HG03575 (cell line): ENCODE data around the gene CEP89.
"Not testable (repeated sequence)": the region's sequence is repeated elsewhere in the genome, so short reads cannot be mapped to it uniquely, and the experiment has no call there.

Experiments
- ATAC-seq: cut with Tn5 transposase; IDR thresholded peaks from one replicate; pipeline ENCODE4 v1.9.1; 2021; ENCODE audit not compliant: unreplicated experiment, insufficient number of reproducible peaks, low FRiP score; ENCODE audit errors: extremely low read depth

CEP89 gene

DNA sequence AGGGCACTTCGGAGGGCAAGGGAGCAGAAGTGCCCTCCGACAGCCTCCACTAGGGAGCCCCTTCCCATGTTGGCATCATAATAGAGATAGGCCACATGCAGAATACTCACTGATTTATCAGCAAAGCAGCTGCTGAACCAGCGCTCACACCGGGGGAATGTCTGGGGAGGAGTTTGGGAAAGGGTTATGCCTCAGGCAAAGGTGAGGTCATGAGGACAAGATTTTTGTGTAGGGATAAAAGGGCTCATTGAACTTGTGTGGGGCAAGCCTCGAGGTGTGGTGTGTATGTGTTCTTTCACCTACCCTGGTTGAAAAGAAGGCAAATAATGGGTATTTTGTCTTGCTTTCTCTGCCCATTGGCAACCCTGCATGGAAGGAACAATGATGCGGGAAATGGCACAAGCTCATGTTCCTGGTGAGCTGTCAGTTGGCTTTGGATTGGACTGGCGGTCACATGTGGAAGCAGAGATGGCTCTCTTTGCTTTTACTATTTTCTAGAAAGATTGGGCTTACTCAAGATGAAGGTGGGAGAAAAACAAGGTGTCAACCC lies 63.0 kb downstream of the CEP89 start:
- no peak for ATAC-seq

DNA sequence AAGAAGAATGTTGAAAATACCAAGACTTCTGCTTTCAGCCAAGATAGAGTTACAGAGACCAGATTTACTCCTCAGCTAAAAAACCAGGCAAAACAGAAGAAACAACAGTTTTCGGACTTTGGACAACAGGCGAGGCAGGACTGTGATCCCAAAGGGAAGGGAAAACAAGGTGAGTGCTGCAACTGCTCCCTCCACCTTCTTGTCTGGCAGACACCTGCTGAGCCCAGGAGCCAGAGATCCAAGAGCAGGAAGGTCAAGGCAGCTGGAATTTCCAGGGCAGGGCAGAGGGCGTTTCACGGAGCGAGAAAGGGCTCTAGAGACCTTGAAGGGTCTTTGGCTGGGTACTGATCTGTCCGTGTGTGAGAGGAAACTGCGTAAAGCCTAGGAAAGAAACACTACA lies 69.3 kb downstream of the CEP89 start:
- no peak for ATAC-seq

DNA sequence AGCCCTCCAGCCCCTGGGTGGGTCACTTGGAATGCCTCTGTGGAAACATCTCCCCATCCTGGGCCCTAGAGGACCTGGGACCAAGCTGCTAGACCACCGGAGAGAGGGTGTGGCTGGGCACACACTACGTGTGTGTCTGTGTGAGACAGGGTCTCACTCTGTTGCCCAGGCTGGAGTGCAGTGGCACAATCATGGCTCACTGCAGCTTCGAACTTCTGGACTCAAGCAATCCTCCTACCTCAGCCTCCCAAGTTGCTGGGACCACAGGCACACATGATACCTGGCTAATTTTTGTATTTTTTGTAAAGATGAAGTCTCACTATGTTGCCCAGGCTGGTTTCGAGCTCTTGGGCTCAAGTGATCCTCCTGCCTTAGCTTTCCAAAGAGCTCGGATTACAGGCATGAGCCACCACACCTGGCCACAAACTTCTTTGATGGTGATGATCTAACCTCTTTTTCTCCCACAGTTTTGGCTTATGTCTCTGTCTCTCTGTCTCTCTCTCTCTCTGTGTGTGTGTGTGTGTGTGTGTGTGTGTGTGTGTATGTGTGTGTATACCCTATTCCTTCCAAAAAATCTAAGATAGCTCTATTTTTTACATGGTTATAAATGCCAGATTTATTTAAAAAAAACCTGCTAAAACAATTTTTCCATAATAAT lies 70.1 kb downstream of the CEP89 start:
- no peak for ATAC-seq

DNA sequence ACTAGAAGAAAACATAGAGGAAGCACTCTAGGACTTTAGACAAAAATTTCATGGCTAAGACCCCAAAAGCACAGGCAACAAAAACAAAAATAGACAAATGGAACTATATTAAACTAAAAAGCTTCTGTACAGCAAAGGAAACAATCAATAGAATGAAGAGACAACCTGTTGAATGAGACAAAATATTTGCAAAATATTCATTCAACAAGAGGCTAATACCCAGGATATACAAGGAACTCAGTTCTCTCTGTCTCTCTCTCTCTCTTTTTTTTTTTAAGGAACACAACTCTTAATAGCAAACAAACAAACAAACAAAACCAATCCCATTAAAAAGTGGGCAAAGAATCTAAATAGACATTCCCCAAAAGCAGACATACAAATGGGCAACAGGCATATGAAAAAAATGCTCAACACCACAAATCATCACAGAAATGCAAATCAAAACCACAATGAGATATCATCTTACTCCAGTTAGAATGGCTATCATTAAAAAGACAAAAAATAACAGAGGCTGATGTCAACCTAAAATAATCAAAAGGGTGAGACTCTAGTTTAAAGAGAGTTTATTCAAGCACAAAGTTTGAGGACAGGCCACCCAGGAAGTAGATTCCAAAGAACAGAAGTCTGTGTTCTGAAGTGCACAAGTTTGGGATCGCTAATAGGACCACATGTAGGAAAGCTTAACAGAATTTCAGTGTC lies 75.1 kb downstream of the CEP89 start:
- ATAC-seq, result no peak

DNA sequence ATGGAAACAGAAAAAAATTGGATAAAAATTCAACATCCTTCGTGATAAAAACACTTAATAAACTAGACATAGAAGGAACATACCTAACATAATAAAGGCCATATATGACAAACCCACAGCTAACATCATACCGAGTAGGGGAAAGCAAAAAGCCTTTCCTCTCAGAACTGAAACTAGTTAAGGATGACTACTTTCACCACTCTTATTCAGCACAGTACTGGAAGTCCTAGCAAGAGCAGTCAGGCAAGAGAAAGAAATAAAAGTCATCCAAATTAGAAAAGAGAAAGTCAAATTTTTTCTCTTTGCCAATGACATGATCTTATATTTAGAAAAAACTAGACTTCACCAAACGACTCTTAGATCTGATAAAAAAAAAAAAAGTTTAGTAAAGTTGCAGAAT lies 76.4 kb downstream of the CEP89 start:
- ATAC-seq, result no peak

DNA sequence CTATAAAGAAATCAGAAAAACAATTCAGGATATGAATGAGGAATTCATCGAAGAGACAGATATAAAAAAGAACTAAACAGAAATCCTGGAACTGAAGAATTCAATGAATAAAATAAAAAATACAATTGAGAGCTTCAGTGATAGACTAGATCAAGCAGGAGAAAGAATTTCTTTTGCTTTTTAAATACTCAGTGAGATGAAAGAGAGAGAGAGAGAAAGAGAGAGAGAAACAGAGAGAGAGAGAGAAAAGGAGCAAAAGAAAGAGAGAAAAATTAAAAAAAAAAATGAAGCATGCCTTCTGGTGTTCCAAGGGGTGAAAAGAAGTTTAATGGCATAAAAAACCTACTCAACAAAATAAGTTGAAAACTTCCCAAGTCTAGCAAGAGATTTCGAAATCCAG lies 80.1 kb downstream of the CEP89 start:
- no peak for ATAC-seq

DNA sequence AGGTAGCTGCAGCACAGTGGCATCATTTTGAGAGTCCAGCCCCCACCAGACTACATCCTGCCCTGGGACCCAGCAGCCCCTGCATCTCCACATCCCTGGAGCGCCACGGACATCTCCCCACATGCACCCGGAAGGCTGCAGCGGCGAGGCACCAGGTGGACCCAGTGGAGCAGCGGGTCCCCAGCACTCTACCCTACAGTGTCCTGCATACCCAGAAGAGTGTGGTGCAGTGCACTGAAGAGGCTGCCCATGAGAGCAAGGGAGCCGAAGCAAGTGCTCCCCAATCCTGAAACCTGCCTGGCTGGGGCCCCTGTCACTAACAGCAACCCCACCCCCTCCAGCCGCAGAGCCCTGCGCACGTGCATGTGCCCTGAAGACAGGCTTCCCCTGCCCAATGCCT lies 80.9 kb downstream of the CEP89 start:
- ATAC-seq, result no peak

DNA sequence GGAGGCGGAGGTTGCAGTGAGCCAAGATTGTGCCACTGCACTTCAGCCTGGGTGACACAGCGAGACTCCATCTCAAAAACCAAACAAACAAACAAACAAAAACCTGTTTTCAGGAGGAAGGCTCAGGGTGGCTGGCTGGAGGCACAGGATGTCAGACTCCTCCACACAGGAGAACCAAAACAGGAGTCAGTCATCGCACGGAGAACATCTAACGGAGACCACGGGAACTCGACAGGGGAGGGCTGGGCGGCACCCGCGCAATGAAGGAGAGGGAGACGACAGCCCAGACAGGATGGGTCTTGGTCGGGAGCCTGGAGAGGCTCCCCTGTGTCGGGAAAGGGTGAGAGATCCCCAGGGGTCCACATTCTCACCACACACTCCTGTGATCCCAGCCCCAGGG lies 81.4 kb downstream of the CEP89 start:
- no peak for ATAC-seq

DNA sequence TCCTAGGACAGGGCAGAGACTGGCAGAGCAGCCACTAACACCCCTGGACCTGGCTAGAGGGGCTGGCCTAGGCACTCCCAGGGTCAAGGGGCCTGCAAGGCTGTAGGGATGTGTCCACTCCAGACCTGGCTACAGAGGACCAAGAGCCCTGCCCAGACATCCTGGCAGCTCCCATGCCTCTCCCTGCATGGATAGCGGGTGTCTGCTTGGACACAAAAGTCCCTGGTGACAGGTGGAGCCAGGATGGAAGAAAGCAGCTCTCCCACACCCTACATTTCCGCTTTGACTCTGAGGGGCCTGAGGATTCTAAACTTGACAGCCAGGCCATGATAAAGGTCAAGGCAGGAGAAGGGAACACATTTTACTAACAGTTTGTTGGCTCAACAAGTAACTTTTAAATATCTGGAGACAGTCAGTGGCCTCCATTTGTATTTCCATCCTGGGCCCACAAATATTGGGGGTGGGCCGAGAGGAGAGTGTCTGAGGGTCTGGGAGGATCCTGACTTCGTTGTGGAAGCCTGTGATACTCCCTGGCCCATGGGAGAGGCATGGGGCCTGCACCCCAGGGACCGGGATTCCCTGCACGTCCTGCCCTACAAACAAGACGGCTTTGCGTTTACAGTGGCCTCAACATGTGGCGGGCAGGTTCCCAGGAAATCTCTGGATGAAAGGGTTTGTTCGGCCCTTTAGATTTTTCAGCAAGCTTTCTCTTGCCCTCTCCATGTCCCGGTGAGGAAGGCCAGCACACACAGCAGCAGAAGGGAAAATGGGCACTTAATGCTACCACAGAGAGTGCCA lies 82.4 kb downstream of the CEP89 start:
- ATAC-seq, result no peak

DNA sequence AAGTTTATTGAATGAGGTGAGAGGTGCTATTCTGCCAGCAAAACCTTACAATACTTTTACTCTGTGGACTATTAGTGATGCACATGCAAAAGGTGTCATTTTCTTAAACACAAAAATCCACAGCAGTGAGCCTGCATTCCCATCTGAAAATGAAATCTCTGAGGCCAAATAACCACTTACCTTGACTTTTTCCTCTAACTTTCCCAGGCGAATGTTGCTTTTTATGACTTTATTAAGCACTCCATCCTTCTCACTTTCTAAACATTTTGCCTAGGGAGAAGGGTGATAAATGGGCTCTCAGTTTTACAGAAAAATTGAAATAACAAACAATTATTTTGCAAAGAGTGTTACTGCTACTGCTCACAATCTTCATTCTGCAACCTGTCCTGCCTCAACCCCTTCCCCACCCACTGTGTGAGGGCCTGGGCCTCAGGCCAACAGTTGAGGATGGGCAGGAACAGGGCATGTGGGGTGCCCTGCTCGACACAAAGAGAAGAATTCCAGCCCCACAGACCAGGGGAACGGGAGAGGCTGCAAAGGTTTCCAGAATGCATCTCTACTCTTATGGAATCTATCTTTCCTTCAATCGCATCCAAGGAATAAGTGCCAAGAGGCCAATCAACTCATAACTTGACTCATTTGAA lies 84.1 kb downstream of the CEP89 start:
- no peak for ATAC-seq

DNA sequence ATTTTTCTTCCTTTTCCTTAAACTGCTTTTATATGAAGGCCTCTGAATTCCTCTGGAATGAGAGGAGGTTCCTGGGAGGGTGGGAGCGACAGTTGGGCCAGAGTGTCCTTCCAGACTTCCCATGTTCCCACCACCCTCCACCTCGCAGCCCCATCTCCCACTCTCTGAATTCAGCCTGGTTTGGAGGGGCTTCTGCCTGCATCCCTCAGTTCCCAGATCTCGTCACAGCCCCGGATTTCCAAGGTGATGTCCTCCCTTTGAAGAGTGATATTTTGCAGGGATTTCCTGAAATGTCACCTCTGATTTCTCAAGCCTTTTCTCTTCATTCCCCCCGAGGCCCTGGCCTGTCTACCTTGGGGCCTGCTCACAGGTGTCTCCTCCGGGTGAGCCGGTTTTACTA lies 85.5 kb downstream of the CEP89 start:
- no peak for ATAC-seq

DNA sequence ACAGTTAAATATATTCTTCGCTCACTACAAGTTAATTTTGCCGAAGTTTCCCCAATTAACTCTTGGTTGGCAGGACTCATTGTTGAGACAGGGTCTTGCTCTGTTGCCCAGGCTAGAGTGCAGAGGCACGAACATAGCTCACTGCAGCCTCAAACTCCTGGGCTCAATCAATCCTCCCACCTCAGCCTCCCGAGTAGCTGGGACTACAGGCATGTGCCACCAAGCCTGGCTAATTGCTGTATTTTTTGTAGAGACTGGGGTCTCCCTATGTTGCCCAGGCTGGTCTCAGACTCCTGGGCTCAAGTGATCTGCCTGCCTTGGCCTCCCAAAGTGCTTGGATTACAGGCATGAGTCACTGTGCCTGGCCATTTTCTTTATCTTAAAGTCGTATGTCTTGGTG lies 86.5 kb downstream of the CEP89 start:
- ATAC-seq, result not testable (repeated sequence)

DNA sequence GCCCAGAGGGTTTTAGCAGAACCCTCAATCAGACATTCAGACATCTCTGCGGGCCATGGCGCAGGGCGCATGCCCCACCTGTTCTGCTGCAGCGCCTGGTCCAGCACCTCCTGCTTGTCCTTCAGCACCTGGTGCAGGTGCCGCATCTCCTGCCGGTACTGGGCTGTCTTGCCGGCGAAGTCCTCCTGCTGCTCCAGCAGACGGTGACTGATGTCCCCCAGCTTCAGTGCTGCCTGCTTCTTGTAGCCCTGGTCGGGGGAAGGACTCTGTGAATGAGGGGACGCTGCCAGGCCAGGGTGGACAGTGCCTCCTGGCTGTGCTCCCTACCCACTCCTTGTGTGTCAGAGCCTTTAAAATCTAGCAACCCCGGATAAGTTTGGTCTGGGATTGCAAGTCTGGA lies 90.0 kb downstream of the CEP89 start:
- no peak for ATAC-seq

DNA sequence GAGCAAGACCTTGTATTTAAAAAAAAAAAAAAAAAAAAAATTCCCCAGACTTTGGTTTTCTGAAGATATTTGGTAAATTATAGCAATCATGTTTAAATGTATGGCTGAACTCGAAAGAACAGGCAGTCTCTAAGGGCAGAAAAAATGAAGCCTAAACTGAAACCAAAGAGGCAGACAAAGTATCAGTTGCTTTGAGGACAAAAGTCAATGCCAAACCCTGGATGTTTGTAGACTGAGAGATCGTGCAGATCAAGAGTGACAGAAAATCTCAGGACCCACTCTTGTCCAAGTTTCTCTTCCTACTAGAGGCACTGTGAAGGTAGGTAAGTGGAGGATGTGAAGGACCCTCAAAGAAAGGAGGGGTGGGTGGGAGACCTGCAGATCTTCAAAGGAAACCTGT lies 91.1 kb downstream of the CEP89 start:
- ATAC-seq, result no peak

DNA sequence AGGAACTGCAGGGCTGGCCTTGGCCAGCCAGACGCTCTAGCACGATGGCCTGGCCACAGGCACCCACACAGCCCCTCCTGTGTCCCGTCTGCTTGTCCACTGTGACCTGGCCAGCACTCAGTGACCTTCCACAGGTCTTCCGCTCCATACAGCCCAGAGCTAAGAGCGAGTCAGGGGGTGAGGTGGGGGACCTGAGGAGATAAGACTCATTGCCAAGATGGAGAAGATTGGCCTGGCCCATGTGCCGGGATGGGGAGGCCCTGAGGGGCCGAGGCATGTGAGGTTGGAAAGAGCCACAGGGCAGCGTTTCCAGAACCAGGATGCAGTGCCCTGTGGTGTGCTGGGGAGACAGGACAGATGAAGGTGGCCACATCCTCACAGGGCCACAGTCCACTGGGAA lies 92.0 kb downstream of the CEP89 start:
- ATAC-seq, result no peak

DNA sequence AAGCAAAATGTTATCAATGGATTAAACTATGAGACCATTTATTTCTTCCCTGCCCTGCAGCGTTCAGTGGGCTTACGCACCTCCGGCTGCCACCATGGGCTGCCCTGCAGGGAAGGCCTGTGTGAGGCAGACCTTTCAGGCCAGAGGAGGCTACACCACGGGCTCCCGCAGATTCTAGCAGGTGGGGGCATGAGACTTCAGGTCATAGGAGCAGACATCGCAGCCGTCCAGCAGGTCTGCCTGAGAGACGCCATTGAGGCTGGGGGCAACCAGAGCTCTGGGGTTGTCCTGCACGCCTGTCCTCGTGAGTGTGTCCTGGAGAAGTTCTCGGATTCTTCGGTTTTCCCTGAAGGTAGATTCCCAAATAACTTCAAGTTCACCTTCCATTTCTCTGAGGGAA lies 92.8 kb downstream of the CEP89 start:
- ATAC-seq, result no peak

DNA sequence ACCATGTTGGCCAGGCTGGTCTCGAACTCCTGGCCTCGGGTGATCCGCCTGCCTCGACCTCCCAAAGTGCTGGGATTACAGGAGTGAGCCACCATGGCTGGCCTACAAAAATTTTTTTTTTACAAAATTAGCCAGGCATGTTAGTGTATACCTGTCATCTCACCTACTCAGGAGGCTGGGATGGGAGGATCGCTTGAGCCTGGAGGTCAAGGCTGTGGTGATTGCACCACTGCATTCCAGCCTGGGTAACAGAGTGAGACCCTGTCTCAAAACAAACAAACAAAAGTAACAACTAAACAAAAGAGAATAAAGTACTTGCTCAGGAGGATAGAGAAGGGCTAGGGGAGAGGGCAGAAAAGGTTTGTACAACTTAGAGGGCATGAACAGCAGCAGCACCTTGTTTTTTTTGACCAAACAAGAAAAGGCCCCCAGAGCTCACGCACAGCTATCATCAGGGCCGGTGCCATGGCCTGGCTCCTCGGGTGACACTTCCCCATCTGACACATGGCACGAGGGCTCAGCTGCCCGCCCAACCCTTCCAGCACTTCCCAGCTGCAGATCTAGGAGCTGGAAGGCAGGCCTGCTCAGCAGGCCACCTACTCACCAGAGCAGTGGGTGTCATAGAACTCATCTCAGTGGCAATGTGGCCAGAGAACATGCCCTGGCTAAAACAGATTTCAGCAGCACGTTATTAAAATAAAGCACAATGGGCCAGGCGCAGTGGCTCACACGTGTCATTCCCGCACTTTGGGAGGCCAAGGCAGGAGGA lies 93.6 kb downstream of the CEP89 start:
- no peak for ATAC-seq

DNA sequence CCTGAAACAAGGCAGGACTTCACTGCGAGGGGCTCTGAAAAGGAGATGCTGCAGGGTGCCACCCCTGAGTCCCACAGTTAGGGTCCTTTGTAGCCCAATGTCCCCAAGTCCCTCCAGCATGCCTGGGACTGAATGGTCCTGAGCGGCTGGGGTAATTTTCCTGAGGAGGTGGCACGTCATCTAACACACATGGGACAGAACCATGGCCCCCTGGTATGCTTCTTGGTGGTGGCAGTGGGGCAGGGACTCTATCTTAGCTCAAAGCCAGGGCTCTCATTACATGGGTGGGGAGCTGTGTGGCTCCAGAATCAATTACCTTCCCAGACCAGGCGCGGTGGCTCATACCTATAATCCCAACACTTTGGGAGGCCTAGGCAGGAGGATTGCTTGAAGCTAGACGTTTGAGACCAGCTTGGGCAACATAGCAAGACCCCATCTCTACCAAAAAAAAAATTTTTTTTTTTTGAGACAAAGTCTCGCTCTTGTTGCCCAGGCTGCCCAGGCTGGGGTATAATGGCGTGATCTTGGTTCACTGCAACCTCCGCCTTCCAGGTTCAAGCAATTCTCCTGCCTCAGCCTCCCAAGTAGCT lies 94.3 kb downstream of the CEP89 start:
- no peak for ATAC-seq

DNA sequence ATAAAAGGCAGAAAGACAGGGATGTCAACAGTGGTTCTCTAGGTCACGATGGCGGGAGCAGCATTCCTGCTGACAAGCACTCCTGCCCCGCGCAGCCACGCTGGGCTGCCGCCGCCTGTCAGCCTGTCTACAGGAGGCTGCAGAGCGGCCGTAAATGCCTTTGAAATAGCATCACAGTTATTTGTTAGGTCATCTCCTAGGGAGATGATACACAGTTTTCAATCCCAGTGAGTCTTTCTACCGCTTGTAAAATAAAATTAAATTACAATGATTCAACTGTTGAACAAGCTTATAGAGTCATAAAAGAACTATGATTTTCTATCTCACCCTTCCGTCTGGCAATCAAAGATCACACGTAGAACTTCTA lies 94.9 kb downstream of the CEP89 start:
- no peak for ATAC-seq
